GM12873 (cell line): Measurements from ENCODE around the gene TOB1.

Source experiments
- CTCF ChIP-seq: IDR thresholded peaks from 2 replicates; pipeline ENCODE4 v1.5.1; 2012; ENCODE audit warnings: low read depth, mild to moderate bottlenecking, moderate library complexity, low read length, control low read depth; ENCODE audit not compliant: insufficient read depth; ENCODE audit errors: missing control alignments

The TOB1 gene

DNA sequence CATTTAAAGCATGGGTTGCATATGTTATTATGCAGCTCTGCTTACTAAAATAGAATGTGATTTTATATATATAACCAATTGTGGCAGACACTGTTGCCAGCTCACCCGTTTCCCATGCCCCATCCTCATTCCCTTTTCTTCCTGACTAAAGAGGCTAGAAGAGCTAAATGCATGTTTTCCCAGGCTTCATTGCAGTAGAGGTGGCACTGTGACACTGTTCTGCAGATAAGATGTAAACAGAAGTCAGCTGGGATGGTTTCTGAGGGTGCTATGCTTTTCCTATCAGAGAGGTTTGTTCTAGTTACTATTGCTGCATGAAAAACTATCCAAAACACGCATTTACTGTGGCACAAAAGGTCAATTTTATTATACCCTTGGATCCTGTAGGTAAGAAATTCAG, 5.7 kb upstream of the TOB1 start:
- no peak for TF ChIP-seq CTCF

DNA sequence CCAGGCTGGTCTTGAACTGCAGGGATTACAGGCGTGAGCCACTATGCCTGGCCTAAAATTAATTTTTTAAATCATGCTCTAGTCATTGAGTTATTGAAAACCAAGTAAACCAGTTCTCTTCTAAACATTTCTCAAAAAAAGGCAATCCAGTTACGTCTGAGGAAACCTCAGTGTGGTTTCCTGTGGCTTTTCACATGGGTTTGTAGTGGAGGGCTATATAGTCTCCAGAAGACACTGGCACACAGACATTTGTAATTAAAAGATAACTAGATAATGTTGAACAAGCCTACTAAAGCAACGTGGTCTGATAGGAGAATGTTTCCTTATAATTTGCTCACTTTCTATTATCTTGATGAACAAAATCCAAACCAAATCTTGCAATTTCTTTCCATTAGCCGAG, 5.2 kb upstream of the TOB1 start:
- TF ChIP-seq CTCF: no peak

- TF ChIP-seq CTCF: no peak
Observed at GRCh38 chr17:50868602-50869001, 2.4 kb upstream of the TOB1 start.

DNA sequence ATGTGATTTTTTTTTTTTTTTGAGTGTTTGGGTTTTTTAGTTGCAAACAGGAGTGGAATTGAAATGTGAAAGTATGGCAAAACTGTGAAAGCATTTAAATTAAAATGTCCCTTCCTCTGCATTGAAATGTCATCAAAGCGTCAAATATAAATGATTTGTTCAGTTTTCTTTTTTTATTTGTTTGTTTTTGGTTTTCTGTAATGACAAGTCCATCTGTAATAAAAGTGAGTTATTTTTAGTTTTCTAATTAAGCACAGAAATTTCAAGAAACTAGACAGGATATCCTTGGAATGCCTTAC, 1.9 kb upstream of the TOB1 start:
- no peak for TF ChIP-seq CTCF

GRCh38 chr17:50867363-50868139, 1.4 kb upstream of the TOB1 start:
- no peak for TF ChIP-seq CTCF

DNA sequence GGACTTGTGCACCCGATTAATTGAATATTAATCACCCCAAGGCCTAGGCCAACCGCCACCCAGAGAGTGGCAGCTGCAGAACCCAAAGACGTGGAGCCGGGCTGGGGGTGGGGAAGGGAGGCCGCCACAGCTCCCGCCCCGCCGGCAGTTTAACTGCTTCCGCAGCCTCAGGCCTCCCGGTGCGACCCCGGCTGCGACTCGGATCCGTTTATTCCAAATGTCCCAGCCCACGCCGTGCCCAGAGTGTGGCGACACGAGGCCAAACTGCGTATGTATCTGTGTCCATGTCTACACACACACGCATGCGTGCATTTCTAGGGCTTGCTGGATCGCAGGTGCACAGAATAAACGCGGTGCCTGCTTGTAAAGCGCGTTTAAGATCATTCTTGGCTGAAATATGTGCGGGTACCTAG, 802 bp upstream of the TOB1 start:
- no peak for TF ChIP-seq CTCF

DNA sequence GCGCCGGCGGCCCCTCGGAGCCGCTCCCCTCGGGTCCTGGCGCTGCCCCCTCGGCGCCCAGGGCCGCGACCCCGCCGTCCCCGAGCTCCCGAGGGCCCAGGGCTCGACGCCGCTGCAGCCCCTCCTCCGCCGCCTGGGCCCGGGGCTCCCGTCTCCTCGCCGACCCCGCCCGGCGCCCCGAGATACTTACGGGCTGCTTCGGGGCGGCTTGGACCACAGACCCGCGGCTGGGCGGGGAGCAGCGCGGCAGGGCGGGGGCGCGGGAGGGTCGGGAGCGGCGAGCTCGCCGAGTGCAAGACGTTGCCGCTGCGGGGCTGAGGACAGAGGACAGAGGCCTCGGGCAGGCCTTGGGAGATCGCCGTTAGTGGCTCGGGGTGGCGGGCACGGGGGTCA, 290 bp downstream of the TOB1 start:
- no peak for TF ChIP-seq CTCF
